ENCODE results near the gene HPCAL1.

DNA sequence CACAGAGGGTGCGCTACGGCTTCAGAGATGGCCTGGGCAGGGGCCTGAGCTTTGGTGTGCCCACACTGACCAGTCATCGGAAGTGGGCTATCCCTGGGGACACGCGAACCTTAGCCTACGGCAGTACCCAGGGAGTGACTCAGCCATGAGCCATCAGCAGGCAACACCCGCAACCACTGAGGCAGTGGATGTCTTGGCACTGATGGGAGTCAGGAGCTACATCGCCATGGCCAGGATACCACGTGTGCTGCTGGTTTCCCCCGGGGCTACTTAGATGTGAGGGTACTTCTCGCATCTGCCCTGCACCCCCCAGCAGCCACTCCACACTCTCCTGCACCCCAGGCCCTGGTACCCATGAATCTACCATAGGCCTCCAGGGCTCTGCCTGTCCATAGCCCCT is 12.8 kb upstream of the HPCAL1 start:
- TF ChIP-seq EZH2 (IDR thresholded peaks at IDR 0.05; ENCODE audit: low read length, unreplicated experiment), result no peak
- TF ChIP-seq, protein P1, sequence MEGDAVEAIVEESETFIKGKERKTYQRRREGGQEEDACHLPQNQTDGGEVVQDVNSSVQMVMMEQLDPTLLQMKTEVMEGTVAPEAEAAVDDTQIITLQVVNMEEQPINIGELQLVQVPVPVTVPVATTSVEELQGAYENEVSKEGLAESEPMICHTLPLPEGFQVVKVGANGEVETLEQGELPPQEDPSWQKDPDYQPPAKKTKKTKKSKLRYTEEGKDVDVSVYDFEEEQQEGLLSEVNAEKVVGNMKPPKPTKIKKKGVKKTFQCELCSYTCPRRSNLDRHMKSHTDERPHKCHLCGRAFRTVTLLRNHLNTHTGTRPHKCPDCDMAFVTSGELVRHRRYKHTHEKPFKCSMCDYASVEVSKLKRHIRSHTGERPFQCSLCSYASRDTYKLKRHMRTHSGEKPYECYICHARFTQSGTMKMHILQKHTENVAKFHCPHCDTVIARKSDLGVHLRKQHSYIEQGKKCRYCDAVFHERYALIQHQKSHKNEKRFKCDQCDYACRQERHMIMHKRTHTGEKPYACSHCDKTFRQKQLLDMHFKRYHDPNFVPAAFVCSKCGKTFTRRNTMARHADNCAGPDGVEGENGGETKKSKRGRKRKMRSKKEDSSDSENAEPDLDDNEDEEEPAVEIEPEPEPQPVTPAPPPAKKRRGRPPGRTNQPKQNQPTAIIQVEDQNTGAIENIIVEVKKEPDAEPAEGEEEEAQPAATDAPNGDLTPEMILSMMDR (conservative IDR thresholded peaks at IDR 0.05; ENCODE audit: low read depth, low read length), result no peak
